ENCODE measurements around the gene IKBKE.

IKBKE gene

GRCh38 chr1:206516728-206516990, 46.4 kb downstream of the IKBKE start:
- DNase-seq: no peak

DNA sequence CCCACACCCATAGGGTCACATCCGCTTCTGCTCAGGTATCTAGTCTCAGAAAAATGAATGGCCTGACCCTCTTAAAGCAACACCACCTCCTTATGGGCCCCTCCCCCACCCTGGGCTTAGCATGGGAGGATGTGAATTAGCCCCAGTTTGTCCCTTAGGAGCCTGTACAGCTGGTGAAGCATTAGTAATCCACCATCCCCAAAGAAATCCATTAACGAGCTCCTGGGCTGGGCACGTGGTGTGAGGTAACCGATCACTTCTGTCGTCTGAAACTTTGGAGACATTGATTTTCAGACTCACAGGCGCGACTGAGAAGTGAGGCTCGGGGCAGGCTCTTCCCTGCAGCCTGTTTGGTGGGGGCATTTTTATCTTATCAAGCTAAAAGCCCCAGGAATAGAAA, 47.5 kb downstream of the IKBKE start:
- DNase-seq: no peak

DNA sequence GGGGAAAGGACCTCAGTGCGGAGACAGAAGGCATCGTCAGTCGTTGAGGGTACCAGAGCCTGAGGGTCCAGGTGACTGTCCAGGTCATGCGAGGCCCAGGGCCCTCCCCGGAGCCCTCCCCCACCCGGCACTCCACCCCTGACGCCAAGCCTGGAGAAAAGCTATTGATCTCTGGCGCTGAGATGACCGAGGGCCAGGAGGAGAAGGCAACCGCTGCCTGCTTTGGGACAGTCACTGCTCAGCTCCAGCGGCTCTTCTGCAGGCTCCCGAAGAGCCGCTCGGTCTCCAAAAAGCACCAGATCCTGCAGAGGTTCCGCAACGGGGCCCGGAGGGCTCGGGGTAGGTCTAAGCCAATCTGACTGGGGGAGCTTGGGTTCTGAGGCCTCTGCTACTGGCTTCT, 47.9 kb downstream of the IKBKE start:
- DNase-seq: no peak

GRCh38 chr1:206518743-206519142, 48.5 kb downstream of the IKBKE start:
- DNase-seq: no peak

DNA sequence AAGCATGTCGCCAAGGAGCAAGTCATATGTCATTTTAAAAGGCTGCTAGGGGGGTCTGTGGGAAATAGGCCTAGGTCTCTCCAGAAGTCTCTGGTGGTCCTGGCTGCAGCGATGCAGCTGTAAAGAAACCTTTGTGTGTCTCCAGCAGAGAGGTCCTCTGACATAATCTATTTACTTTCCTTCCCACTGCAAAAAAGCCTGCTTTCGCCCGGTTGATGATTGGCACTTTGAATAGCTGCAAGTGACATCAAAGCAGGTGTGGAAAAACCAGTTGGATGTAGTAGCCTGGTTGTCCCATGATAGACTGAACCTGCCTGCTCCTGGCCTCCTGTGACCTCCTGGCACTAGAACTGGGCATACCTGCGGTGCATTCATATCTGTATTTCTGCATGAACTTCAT, 50.9 kb downstream of the IKBKE start:
- peak; percentile 34 for DNase-seq

DNA sequence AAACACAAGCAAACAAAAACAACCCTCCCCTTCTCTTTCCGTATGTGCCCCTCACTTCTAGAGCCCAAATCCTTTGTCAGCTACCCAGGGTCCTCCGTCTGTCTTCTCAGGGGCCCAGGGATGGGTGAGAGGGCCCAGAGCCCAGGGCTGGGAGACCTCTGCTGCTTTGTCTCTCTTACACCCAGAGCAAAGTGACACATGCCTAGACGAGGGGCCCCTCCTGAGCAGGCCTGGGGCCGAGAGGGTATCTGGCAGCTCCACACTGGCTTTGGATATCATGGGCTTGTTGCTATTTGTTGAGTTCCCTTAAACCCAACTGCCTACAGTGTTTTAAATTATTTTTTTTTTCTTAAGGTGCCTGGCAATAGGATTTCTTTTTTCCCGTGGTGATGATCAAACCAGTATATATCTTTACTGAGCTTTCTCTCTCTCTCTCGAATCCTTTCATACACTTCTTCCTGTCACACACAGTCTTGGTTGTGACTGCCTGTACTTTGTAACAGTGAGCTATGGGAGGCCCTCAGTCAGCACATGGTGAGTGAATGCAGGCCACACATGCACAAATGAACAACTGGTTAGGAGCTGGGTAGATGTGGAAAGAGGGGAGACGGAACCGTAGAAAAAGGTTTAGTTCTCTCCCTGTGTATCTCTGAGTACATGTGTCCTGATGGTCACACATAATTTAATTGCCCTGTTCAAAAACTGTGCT, 51.6 kb downstream of the IKBKE start:
- DNase-seq: no peak

- DNase-seq: no peak
These were observed 54.6 kb downstream of the IKBKE start for GRCh38 chr1:206524739-206525364.

- DNase-seq: no peak
These were observed 56.0 kb downstream of the IKBKE start for GRCh38 chr1:206526064-206526911.

- no peak for DNase-seq
These were observed 59.1 kb downstream of the IKBKE start for GRCh38 chr1:206529425-206529824.

DNA sequence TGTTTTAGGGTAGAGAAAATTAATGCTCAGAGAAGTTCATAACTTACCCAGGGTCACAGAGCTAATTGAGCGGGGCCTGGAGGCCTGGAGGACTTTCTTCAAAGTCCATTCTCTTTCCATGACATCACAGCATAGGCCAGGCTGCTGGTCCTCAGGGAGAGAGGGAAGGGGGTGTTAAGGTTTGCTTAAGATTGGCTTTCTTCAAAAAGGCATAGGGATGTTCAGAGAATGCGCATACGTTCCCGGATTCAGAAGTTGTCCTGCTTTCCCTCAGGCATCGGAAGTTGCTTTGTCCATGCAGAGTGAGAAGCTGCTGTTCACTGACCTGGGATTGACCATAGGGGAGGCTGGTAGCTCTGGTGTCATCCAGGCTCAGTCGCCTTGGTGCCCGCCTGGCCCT, 62.1 kb downstream of the IKBKE start:
- DNase-seq: no peak

- no peak for DNase-seq
These were observed 64.3 kb downstream of the IKBKE start for GRCh38 chr1:206534552-206534951.

DNA sequence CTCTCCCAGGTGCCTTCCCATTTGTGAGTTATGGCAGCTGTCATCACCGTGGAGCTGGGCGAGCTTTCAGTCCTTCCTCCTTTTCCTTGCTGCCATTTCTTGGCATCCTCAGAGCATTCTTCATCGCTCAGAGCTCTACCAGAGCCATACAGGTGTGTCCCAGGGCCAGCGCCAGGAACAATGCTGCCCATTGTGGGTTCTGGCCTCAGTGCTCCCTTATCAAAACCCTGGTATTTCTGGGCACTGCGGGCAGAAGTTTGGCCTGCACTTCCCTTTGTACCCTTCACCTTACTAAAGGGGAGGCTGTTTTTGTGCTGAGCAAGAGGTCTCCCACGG, 65.5 kb downstream of the IKBKE start:
- no peak for DNase-seq

DNA sequence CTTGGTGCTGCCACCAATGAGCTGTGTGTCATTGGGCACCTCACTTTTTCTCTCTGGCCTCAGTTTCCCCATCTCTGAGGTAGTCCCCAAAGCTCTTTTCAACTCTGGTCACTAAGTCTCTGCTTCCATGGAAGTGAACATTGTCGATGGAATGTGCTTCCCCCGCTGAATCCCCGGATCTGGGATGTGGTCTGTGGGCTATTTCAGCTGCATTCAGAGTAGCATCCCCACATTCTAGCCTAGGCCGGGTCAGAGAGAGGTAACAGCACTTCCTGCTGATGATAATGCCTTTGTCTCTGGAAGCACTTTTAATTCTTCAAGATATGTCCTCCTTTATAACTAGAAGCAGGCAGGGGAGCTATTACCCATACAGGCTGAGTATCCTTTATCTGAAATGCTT, 66.9 kb downstream of the IKBKE start:
- no peak for DNase-seq

DNA sequence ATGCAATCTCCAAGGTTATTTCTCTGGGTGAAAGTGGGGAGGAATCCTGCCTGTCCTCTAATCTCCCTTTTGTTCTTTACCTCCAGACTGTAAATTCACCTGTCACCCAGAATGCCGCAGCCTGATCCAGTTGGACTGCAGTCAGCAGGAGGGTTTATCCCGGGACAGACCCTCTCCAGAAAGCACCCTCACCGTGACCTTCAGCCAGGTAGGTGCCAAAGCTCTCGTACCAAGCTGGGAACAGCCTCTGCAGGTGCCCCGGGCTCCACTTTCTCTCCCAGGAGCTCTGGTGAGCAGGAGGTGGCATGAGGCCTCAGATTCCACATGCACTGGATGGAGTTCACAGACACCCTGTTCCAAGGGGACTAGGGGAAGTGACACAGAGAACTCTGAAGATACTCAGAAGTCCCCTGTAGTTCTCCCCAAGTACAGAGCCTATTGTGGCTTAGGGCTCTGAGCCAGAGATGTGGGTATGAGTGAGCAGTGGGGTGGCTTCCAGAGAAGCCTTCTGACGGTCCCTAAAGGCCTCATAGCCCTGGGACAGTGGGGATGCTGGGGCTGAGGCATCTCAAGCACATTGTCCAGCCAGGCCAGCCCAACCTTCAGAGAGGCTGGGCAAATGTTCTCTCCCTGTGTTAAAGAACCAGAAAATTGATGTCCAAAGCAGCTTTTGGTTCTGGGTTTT, 68.0 kb downstream of the IKBKE start:
- DNase-seq: no peak

DNA sequence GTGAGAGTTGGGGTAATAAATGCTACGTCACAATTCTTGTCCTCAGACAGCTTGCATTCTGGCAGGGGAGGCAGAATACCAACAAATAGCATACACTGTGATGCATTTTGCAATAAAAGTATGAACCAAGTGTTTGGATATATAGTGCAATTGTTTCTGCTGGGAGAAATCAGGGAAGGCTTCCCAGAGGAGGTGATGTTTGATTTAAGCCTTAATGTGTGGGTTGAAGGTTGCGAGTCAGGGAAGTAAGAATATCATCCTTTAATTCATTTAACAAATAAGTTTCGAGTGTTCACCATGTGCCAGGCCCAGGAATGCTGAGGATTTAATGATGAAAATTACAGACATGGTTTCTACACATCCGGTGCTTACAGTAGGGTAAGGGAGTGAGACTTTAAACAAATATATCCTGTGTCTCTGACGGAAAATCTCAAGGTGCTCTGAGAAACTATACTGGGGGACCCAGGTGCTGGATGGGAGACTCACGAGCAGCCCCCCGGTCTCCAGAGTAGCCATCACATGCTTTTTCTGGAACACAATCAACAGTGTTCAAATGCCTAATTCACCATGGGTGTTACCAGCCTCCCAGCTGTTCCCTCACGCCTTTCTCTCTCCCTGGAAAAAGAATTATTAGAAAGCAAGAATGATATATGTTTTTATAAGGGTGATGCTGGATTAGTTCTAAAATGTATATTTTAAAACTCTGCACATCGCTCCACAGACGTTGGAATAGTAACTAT, 68.8 kb downstream of the IKBKE start:
- DNase-seq: no peak

- no peak for DNase-seq
These were observed 69.9 kb downstream of the IKBKE start for GRCh38 chr1:206540044-206540780.

DNA sequence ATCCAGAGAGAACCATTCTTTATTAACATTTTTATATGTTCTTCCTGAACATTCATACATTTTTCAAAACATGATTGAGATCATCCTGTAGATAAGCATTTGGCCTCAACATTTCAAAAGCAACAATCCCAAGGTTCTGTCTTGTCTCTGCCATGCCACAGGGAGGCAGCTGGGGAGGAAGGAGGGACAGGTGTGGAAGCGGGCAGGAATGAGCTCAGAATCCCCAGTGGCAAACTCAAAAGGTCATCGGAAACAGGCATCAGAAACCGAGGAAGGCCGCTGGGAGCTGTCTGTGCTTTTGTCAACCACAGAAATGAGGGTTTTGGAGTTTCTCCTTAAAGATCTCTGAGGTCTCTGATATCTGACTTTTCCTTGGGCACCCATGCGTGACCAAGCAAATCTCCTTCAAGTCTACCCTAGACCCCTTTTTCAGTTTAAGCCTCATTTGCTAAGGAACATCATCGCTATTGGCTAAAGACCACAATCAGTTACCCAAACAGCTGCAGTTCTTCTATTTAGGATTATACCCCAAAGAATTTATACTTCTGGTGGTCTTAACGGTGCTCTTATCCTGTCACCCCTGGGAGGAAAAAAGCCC, 71.1 kb downstream of the IKBKE start:
- DNase-seq: no peak

GRCh38 chr1:206544562-206545257, 74.4 kb downstream of the IKBKE start:
- no peak for DNase-seq

DNA sequence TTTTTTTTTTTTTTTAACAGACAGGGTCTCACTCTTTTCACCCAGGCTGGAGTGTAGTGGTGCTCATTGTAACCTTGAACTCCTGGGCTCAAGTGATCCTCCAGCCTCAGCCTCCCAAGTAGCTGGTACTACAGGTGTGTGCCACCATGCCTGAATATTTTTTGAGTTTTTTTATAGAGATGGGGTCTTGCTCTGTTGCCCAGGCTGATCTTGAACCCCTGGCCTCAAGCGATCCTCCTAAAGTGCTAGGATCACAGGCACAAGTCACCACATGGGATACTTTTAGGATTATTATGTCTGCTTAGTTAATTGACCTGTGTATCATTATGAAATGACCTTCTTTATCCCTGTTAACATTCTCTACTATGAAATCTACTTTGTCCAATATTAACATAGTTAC, 75.1 kb downstream of the IKBKE start:
- DNase-seq: no peak

All from NCI-H748 treated with DMSO at 0.1 percent for 48 hours (cell line).